Neuronal stem cell (in vitro differentiated cells): ENCODE measurements around the gene PRKCB.
"Not testable (repeated sequence)": the region's sequence is repeated elsewhere in the genome, so short reads cannot be mapped to it uniquely, and the experiment has no call there.

Experiments
- DNase-seq: peaks from one replicate; pipeline ENCODE4 v3.0.0-alpha.2; 2013; ENCODE audit warnings: low spot score
- H2AFZ ChIP-seq: one replicate; pipeline ENCODE4 v1.6.1; 2013; ENCODE audit warnings: mild to moderate bottlenecking, low read length, inconsistent platforms
- H2AK5ac ChIP-seq: 2 replicates; pipeline ENCODE4 v1.6.1; 2013; ENCODE audit warnings: low read depth, mild to moderate bottlenecking, inconsistent platforms, low read length, moderate library complexity, mixed read lengths
- H2BK120ac ChIP-seq: 2 replicates; pipeline ENCODE4 v1.6.1; 2013; ENCODE audit warnings: low read depth, mild to moderate bottlenecking, inconsistent platforms, low read length, moderate library complexity, mixed read lengths
- H2BK12ac ChIP-seq: one replicate; pipeline ENCODE4 v1.6.1; 2013; ENCODE audit warnings: low read length, inconsistent platforms
- H2BK15ac ChIP-seq: 2 replicates; pipeline ENCODE4 v1.6.1; 2013; ENCODE audit warnings: mild to moderate bottlenecking, low read length, inconsistent platforms, mixed read lengths
- H2BK5ac ChIP-seq: one replicate; pipeline ENCODE4 v1.6.1; 2013; ENCODE audit warnings: inconsistent platforms, mild to moderate bottlenecking, low read length, moderate library complexity
- H3K14ac ChIP-seq: one replicate; pipeline ENCODE4 v1.6.1; 2013; ENCODE audit warnings: low read length, inconsistent platforms
- H3K18ac ChIP-seq: 2 replicates; pipeline ENCODE4 v1.6.1; 2013; ENCODE audit warnings: low read length, inconsistent platforms
- H3K23ac ChIP-seq: 2 replicates; pipeline ENCODE4 v1.6.1; 2013; ENCODE audit warnings: low read depth, mild to moderate bottlenecking, mixed read lengths, low read length, inconsistent platforms; ENCODE audit not compliant: poor library complexity
- H3K27ac ChIP-seq: replicated peaks from 3 replicates; pipeline ENCODE4 v1.5.1; 2013; ENCODE audit warnings: low read length, inconsistent platforms
- H3K27me3 ChIP-seq, 3 experiments: 2 replicates each; pipeline ENCODE4 v1.6.1; 2013; ENCODE audit warnings: low read length in 3 of 3, mild to moderate bottlenecking in 2 of 3, inconsistent platforms in 1 of 3, low read depth in 1 of 3, mixed read lengths in 1 of 3, moderate library complexity in 1 of 3; ENCODE audit not compliant: control insufficient read depth in 3 of 3, insufficient read depth in 3 of 3
- H3K36me3 ChIP-seq, 2 donors: replicated peaks in 1 of 2; 2 replicates each; pipeline ENCODE4 v1.6.1; 2013; ENCODE audit warnings: low read length in 2 of 2; ENCODE audit not compliant: control insufficient read depth in 2 of 2, insufficient read depth in 2 of 2
- H3K4ac ChIP-seq: 2 replicates; pipeline ENCODE4 v1.6.1; 2013; ENCODE audit warnings: inconsistent platforms, mild to moderate bottlenecking, low read length, moderate library complexity
- H3K4me1 ChIP-seq, 2 donors: 1 replicate in 1 of 2; 2 replicates in 1 of 2; pipeline ENCODE4 v1.6.1; 2013; ENCODE audit warnings: low read length in 2 of 2, low read depth in 1 of 2; ENCODE audit not compliant: control insufficient read depth in 2 of 2, insufficient read depth in 1 of 2
- H3K4me2 ChIP-seq: one replicate; pipeline ENCODE4 v1.6.1; 2013; ENCODE audit warnings: mild to moderate bottlenecking, low read length, inconsistent platforms; ENCODE audit not compliant: insufficient read depth, poor library complexity, severe bottlenecking
- H3K4me3 ChIP-seq, 2 donors: 2 replicates each; pipeline ENCODE4 v1.5.1; 2013; ENCODE audit warnings: low read length in 2 of 2, mild to moderate bottlenecking in 2 of 2, inconsistent platforms in 1 of 2, moderate library complexity in 1 of 2
- H3K79me1 ChIP-seq: one replicate; pipeline ENCODE4 v1.6.1; 2013; ENCODE audit warnings: low read depth, mild to moderate bottlenecking, inconsistent platforms, low read length, moderate library complexity
- H3K9ac ChIP-seq: one replicate; pipeline ENCODE4 v1.6.1; 2013; ENCODE audit warnings: mild to moderate bottlenecking, low read depth, low read length, inconsistent platforms; ENCODE audit not compliant: poor library complexity
- H3K9me3 ChIP-seq, 2 donors: replicated peaks in 1 of 2; 2 replicates each; pipeline versions ENCODE3 to v1.6.1; 2013; ENCODE audit warnings: low read length in 2 of 2, mild to moderate bottlenecking in 2 of 2, inconsistent platforms in 1 of 2, low read depth in 1 of 2, mixed read lengths in 1 of 2, moderate library complexity in 1 of 2; ENCODE audit not compliant: control insufficient read depth in 2 of 2, insufficient read depth in 1 of 2
- H4K8ac ChIP-seq: one replicate; pipeline ENCODE4 v1.6.1; 2013; ENCODE audit warnings: low read depth, mild to moderate bottlenecking, inconsistent platforms, low read length, moderate library complexity
- H4K91ac ChIP-seq: one replicate; pipeline ENCODE4 v1.6.1; 2013; ENCODE audit warnings: low read length, low read depth, mild to moderate bottlenecking, inconsistent platforms; ENCODE audit not compliant: poor library complexity
- WGBS, 2 donors: extraction: QIAGEN DNeasy Blood & Tissue Kit; methylation state at CpG; one replicate each; pipeline ENCODE4 v1.1.7; 2013; ENCODE audit warnings: missing lambda C conversion rate in 2 of 2, mixed read lengths in 1 of 2; ENCODE audit not compliant: insufficient read length in 2 of 2, insufficient replicate concordance in 1 of 2; ENCODE audit errors: extremely low coverage in 2 of 2; 5-methylcytosine and 5-hydroxymethylcytosine counted together

Gene PRKCB

GRCh38 chr16:24234737-24235136 lies 399.0 kb downstream of the PRKCB start:
- no peak overlapping the region for H3K4me3 ChIP-seq
- no peak overlapping the region for H4K8ac ChIP-seq
- H2BK5ac ChIP-seq: no peak overlapping the region
- no peak overlapping the region for H4K91ac ChIP-seq
- no peak overlapping the region for H2BK15ac ChIP-seq
- H2BK120ac ChIP-seq: no peak overlapping the region
- H3K36me3 ChIP-seq: no peaks in the 10 kb centered on the region
- no peaks in the 10 kb centered on the region for H3K4me1 ChIP-seq
- no peak overlapping the region for H3K27ac ChIP-seq
- H3K23ac ChIP-seq: no peak overlapping the region
- H2AK5ac ChIP-seq: no peak overlapping the region
- no peak overlapping the region for H3K9ac ChIP-seq
- no peak overlapping the region for H3K4ac ChIP-seq
- no peaks in the 10 kb centered on the region for H3K27me3 ChIP-seq
- no peak overlapping the region for H3K14ac ChIP-seq
- H2BK12ac ChIP-seq: no peak overlapping the region
- no peak overlapping the region for H2AFZ ChIP-seq
- no peak for DNase-seq
- no peak overlapping the region for H3K4me2 ChIP-seq
- H3K79me1 ChIP-seq: no peaks in the 10 kb centered on the region
- H3K9me3 ChIP-seq: no peaks in the 10 kb centered on the region
- WGBS, 2 donors: no CpG with 5 or more reads among the region's 5 CpGs
- H3K18ac ChIP-seq: no peak overlapping the region

DNA sequence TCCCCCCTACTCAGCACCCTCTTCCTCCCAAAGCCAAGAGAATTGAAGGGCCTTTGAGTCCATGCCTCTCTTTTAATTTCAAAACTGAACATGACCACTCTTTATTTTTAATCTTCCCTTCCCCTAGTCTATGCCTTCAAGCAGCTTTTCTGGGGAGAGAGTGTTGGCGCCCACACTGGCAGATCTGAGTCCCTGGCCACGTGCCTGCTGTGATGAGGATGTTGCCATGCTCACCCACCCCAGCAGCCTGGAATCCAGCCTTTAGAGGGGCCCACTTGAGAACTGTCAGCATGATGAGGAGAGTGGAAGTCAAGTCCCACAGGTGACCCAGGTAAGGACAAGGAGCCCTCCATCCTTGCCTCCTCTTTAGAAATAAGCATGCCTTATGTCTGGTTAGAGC lies 400.0 kb downstream of the PRKCB start:
- no peak overlapping the region for H4K91ac ChIP-seq
- no peak overlapping the region for H2BK120ac ChIP-seq
- no peak overlapping the region for H3K9ac ChIP-seq
- no peak overlapping the region for H3K4me3 ChIP-seq
- no peak overlapping the region for H3K14ac ChIP-seq
- H2AFZ ChIP-seq: no peak overlapping the region
- no peaks in the 10 kb centered on the region for H3K9me3 ChIP-seq
- H3K27me3 ChIP-seq: no peaks in the 10 kb centered on the region
- no peaks in the 10 kb centered on the region for H3K4me1 ChIP-seq
- no peak overlapping the region for H3K23ac ChIP-seq
- H3K27ac ChIP-seq: no peak overlapping the region
- no peak overlapping the region for H2BK15ac ChIP-seq
- no peak overlapping the region for H3K18ac ChIP-seq
- DNase-seq: no peak
- no peaks in the 10 kb centered on the region for H3K36me3 ChIP-seq
- H3K4ac ChIP-seq: no peak overlapping the region
- H2BK12ac ChIP-seq: no peak overlapping the region
- no peak overlapping the region for H3K4me2 ChIP-seq
- H4K8ac ChIP-seq: no peak overlapping the region
- H2BK5ac ChIP-seq: no peak overlapping the region
- H3K79me1 ChIP-seq: no peaks in the 10 kb centered on the region
- WGBS, 2 donors: no CpG with 5 or more reads among the region's 2 CpGs
- no peak overlapping the region for H2AK5ac ChIP-seq

DNA sequence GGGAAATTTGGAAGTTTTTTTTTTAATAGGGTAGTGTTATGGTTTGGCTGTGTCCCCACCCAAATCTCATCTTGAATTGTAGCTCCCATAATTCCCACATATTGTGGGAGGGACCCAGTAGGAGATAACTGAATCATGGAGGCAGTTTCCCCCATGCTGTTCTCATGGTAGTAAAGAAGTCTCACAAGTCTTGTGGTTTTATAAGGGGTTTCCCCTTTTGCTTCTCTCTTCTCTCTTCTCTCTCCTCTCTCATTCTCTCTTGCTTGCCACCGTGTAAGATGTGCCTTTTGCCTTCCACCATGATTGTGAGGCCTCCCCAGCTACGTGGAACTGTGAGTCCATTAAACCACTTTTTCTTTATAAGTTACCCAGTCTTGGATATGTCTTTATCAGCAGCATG lies 403.1 kb downstream of the PRKCB start:
- WGBS, 2 donors: no CpG with 5 or more reads among the region's 2 CpGs
- not testable (repeated sequence) for H3K18ac ChIP-seq

DNA sequence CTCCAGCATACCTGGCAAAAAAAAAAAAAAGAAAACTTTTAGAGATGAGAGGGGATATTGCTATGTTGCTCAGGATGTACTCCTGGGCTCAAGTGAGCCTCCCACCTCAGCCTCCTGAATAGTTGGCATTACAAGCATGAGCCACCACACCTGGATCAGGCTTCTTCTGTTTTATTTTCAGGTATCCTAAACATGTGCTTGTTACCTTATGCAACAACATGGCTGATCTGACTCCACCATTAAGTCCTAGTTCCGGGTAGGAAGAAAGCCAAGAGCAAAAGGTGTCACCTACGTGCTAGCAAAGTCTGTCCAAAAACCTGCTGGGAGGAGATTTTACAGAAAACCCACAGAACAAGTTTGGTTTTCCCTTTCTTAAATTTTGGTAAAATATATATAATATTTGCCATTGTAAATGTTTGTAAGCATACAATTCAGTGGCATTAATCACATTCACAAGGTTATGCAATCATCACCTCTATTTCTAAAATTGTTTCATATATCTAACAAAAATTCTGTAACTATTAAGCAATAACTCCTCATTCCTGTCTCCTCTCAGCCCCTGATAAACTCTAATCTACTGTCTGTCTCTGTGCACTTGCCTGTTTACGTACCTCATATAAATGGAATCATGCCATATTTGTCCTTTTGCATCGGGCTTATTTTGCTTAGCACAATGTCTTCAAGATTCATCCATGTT lies 411.3 kb downstream of the PRKCB start:
- no peak overlapping the region for H2AK5ac ChIP-seq
- H3K27me3 ChIP-seq: no peaks in the 10 kb centered on the region
- H3K79me1 ChIP-seq: no peaks in the 10 kb centered on the region
- no peak overlapping the region for H3K4ac ChIP-seq
- no peak overlapping the region for H2BK15ac ChIP-seq
- H3K23ac ChIP-seq: no peak overlapping the region
- H2BK12ac ChIP-seq: no peak overlapping the region
- H4K91ac ChIP-seq: no peak overlapping the region
- H2AFZ ChIP-seq: no peak overlapping the region
- WGBS, 2 donors: no CpG with 5 or more reads among the region's 4 CpGs
- no peak overlapping the region for H4K8ac ChIP-seq
- no peak overlapping the region for H2BK5ac ChIP-seq
- H3K4me1 ChIP-seq: no peaks in the 10 kb centered on the region
- no peak overlapping the region for H3K14ac ChIP-seq
- no peak overlapping the region for H3K18ac ChIP-seq
- H3K36me3 ChIP-seq: no peaks in the 10 kb centered on the region
- H3K4me2 ChIP-seq: no peak overlapping the region
- no peaks in the 10 kb centered on the region for H3K9me3 ChIP-seq
- H2BK120ac ChIP-seq: no peak overlapping the region
- no peak overlapping the region for H3K4me3 ChIP-seq
- no peak for DNase-seq
- H3K27ac ChIP-seq: no peak overlapping the region
- no peak overlapping the region for H3K9ac ChIP-seq

More for the DNA sequence above, 403.1 kb downstream of the PRKCB start:
- H2BK15ac ChIP-seq, H3K23ac ChIP-seq, H3K9ac ChIP-seq, DNase-seq, H3K36me3 ChIP-seq, H3K79me1 ChIP-seq, H3K27me3 ChIP-seq, H2BK120ac ChIP-seq, H2AK5ac ChIP-seq, H3K4me2 ChIP-seq, H4K8ac ChIP-seq, H2AFZ ChIP-seq, H3K14ac ChIP-seq, H2BK5ac ChIP-seq, H3K4ac ChIP-seq, H3K4me1 ChIP-seq, H2BK12ac ChIP-seq, H3K27ac ChIP-seq, H3K9me3 ChIP-seq, H4K91ac ChIP-seq, H3K4me3 ChIP-seq: not testable (repeated sequence)
